IMR-90 (cell line): Measurements from ENCODE around the gene ABCA6. TPM values are rescaled to one million over a fixed set of nuclear protein-coding genes. Genes with fewer than 3 reads are reported as not detected.

Experiments
- ATAC-seq: fragments of 200-7000 bp; cut with Tn5 transposase; 2 replicates; pipeline ENCODE4 v1.9.1; 2020; ENCODE audit warnings: low read depth, mild to moderate bottlenecking, moderate library complexity
- BruUV-seq: library from RNA; stranded (reverse); fragments of 400-500 nt; replicated peaks from 2 replicates; lab custom pipeline; 2021; lab: Mats Ljungman, UMichigan
- CTCF ChIA-PET: fragments of 300-600 bp; formaldehyde crosslinking; extraction: SDS; loops from one replicate; lab custom pipeline; 2021; ENCODE audit warnings: antibody characterized with exemption; lab: Yijun Ruan, JAX
- POLR2A ChIA-PET: fragments of 300-600 bp; sonication (Branson Sonifier 250); formaldehyde crosslinking; loops from one replicate; lab custom pipeline; 2022; ENCODE audit warnings: antibody characterized with exemption; ENCODE audit not compliant: unreplicated experiment; lab: Charles Lee
- DNase-seq: peaks from one replicate; pipeline ENCODE4 v3.0.0; 2013
- H2AFZ ChIP-seq: replicated peaks from 2 replicates; pipeline ENCODE3; 2013; ENCODE audit warnings: low read length, mild to moderate bottlenecking; ENCODE audit not compliant: poor library complexity
- H2AK5ac ChIP-seq: 2 replicates; pipeline ENCODE4 v1.6.1; 2013; ENCODE audit warnings: low read depth, low read length, inconsistent platforms
- H2AK9ac ChIP-seq: replicated peaks from 2 replicates; pipeline ENCODE3; 2013; ENCODE audit warnings: mild to moderate bottlenecking, low read depth, low read length, moderate library complexity; ENCODE audit not compliant: poor library complexity
- H2BK120ac ChIP-seq: 2 replicates; pipeline ENCODE4 v1.6.1; 2013; ENCODE audit warnings: low read depth, low read length, inconsistent platforms
- H2BK15ac ChIP-seq: 3 replicates; pipeline ENCODE4 v1.6.1; 2013; ENCODE audit warnings: low read depth, low read length, inconsistent platforms
- H2BK20ac ChIP-seq: 2 replicates; pipeline ENCODE4 v1.6.1; 2013; ENCODE audit warnings: low read depth, mild to moderate bottlenecking, inconsistent platforms, low read length, moderate library complexity
- H2BK5ac ChIP-seq: 2 replicates; pipeline ENCODE4 v1.6.1; 2013; ENCODE audit warnings: mild to moderate bottlenecking, low read depth, low read length, inconsistent platforms; ENCODE audit not compliant: poor library complexity, severe bottlenecking
- H3K14ac ChIP-seq: replicated peaks from 2 replicates; pipeline ENCODE4 v1.6.1; 2013; ENCODE audit warnings: low read depth, low read length, inconsistent platforms
- H3K18ac ChIP-seq: 2 replicates; pipeline ENCODE4 v1.6.1; 2013; ENCODE audit warnings: low read depth, low read length, control low read depth
- H3K23ac ChIP-seq: 2 replicates; pipeline ENCODE4 v1.6.1; 2013; ENCODE audit warnings: low read depth, low read length, inconsistent platforms
- H3K27ac ChIP-seq: 2 replicates; pipeline ENCODE4 v1.5.1; 2013; ENCODE audit warnings: mild to moderate bottlenecking, control low read depth, low read length; ENCODE audit not compliant: insufficient read depth
- H3K27me3 ChIP-seq: 2 replicates; pipeline ENCODE4 v1.6.1; 2013; ENCODE audit warnings: low read length; ENCODE audit not compliant: control insufficient read depth, insufficient read depth
- H3K36me3 ChIP-seq: 2 replicates; pipeline ENCODE4 v1.6.1; 2013; ENCODE audit warnings: low read length, mixed read lengths; ENCODE audit not compliant: control insufficient read depth, insufficient read depth
- H3K4ac ChIP-seq: 2 replicates; pipeline ENCODE4 v1.6.1; 2013; ENCODE audit warnings: low read depth, low read length, inconsistent platforms
- H3K4me1 ChIP-seq: 2 replicates; pipeline ENCODE4 v1.6.1; 2013; ENCODE audit warnings: low read length, mixed read lengths; ENCODE audit not compliant: control insufficient read depth, insufficient read depth
- H3K4me2 ChIP-seq: 2 replicates; pipeline ENCODE4 v1.6.1; 2013; ENCODE audit warnings: low read depth, mild to moderate bottlenecking, control low read depth, low read length, moderate library complexity
- H3K4me3 ChIP-seq: 2 replicates; pipeline ENCODE4 v1.5.1; 2013; ENCODE audit warnings: low read depth, mild to moderate bottlenecking, control low read depth, low read length, moderate library complexity; ENCODE audit not compliant: insufficient read depth
- H3K56ac ChIP-seq: 2 replicates; pipeline ENCODE4 v1.6.1; 2013; ENCODE audit warnings: low read length, inconsistent platforms; ENCODE audit not compliant: insufficient read depth; ENCODE audit errors: extremely low read depth
- H3K79me1 ChIP-seq, 2 experiments: 2 replicates each; pipeline ENCODE4 v1.6.1; 2013; ENCODE audit warnings: low read length in 2 of 2, inconsistent platforms in 1 of 2, low read depth in 1 of 2
- H3K9ac ChIP-seq: 2 replicates; pipeline ENCODE4 v1.6.1; 2013; ENCODE audit warnings: low read depth, low read length, control low read depth
- H3K9me1 ChIP-seq: 2 replicates; pipeline ENCODE4 v1.6.1; 2013; ENCODE audit warnings: low read length, inconsistent platforms; ENCODE audit not compliant: insufficient read depth
- H3K9me3 ChIP-seq: 2 replicates; pipeline ENCODE4 v1.6.1; 2013; ENCODE audit warnings: low read length; ENCODE audit not compliant: control insufficient read depth, insufficient read depth
- H4K20me1 ChIP-seq: 2 replicates; pipeline ENCODE4 v1.6.1; 2013; ENCODE audit warnings: low read length, inconsistent platforms; ENCODE audit not compliant: insufficient read depth
- H4K5ac ChIP-seq: 2 replicates; pipeline ENCODE4 v1.6.1; 2013; ENCODE audit warnings: mild to moderate bottlenecking, low read depth, low read length, control low read depth
- H4K8ac ChIP-seq, 2 experiments: 2 replicates each; pipeline ENCODE4 v1.6.1; 2013; ENCODE audit warnings: low read depth in 2 of 2, low read length in 2 of 2, control low read depth in 1 of 2, inconsistent platforms in 1 of 2
- H4K91ac ChIP-seq: 2 replicates; pipeline ENCODE4 v1.6.1; 2013; ENCODE audit warnings: low read depth, low read length, inconsistent platforms; ENCODE audit not compliant: insufficient read depth
- MAFK ChIP-seq: IDR thresholded peaks from 2 replicates; pipeline ENCODE4 v1.6.1; 2012; ENCODE audit warnings: low read depth, low read length, improper control_type of control experiment
- POLR2A ChIP-seq: IDR thresholded peaks from 2 replicates; pipeline ENCODE4 v1.6.1; 2012; ENCODE audit warnings: mild to moderate bottlenecking, low read depth, low read length
- RCOR1 ChIP-seq: IDR thresholded peaks from 2 replicates; pipeline ENCODE4 v1.6.1; 2012; ENCODE audit warnings: mild to moderate bottlenecking, low read length, improper control_type of control experiment; ENCODE audit not compliant: insufficient replicate concordance
- WGBS, 2 experiments: methylation state at CpG; one replicate each; pipeline versions ENCODE4 v1.1.5 to v1.1.7; 2013; ENCODE audit warnings: missing lambda C conversion rate in 2 of 2; ENCODE audit not compliant: insufficient read length in 1 of 2; ENCODE audit errors: extremely low coverage in 2 of 2; 5-methylcytosine and 5-hydroxymethylcytosine counted together
- dilution Hi-C: fragments of 300-500 bp; cut with HindIII; formaldehyde crosslinking; loops from one replicate; pipeline ENCODE4 v1.14.3; 2018; ENCODE audit warnings: low sequenced_read_pairs; ENCODE audit not compliant: unreplicated experiment
- in situ Hi-C: fragments of 300-500 bp; cut with MboI; formaldehyde crosslinking; loops from 3 replicates; pipeline ENCODE4 v1.14.3; 2019; ENCODE audit warnings: low sequenced_read_pairs, inconsistent platforms, mixed read lengths
- intact Hi-C: fragments of 100-400 bp; cut with micrococcal nuclease; formaldehyde crosslinking; loops from 2 replicates; pipeline ENCODE4 v1.10.0; 2022
- polyA plus RNA-seq, 3 experiments: library from polyadenylated mRNA; depleted of rRNA; stranded (reverse); fragments of >200 nt; gene quantifications; 2 replicates each; pipeline ENCODE4 v1.2.3, GENCODE V29; 2012; ENCODE audit warnings: low replicate concordance in 1 of 3
- total RNA-seq: library from RNA; depleted of rRNA; stranded (reverse); fragments of >200 nt; gene quantifications from 2 replicates; pipeline ENCODE4 v1.2.3, GENCODE V29; 2012

ABCA6 gene
- total and polyA plus RNA-seq, 2 of the 4 experiments (the other 2 are of a cell fraction): under 0.01 TPM; not detected in 1

DNA sequence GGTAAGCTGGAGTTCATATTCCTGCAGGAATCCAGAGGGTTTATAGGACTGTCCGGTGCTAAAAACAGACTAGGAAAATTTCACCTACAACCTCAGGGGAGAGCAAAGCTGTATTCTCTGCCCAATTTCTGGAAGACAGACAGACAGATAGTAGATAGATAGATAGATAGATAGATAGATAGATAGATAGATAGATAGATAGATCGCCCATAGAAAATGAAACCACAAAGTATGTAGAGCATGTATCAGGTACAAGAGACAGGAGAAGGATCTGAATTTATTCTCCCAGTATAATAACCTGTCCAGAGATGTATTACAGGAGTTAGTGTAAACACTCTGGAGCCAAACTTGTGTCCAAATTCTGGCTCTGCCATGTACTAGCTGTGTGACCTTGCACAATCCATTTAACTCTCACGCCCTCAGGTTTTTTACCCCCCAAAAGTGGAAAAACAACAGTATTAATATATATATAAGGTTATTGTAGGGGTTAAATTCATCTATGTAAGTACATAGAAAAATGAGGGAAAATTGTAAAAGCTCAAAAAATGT lies 2.1 kb upstream of the ABCA6 start:
- H2AFZ ChIP-seq: no peak overlapping the region
- no peak overlapping the region for H3K4me3 ChIP-seq
- no peak overlapping the region for H3K4me2 ChIP-seq
- no peak overlapping the region for H2BK15ac ChIP-seq
- intact Hi-C loops: no loop called here
- no peaks in the 10 kb centered on the region for H3K36me3 ChIP-seq
- no CpG with 5 or more reads among the region's 3 CpGs for WGBS, 2 experiments
- H3K9me1 ChIP-seq: no peaks in the 10 kb centered on the region
- no peak overlapping the region for H4K5ac ChIP-seq
- H3K18ac ChIP-seq: no peak overlapping the region
- no peak overlapping the region for H2BK120ac ChIP-seq
- H2BK5ac ChIP-seq: no peak overlapping the region
- no peak overlapping the region for H4K91ac ChIP-seq
- no peak overlapping the region for H4K8ac ChIP-seq
- CTCF ChIA-PET: no interaction called here
- H3K14ac ChIP-seq: no peak overlapping the region
- no peak overlapping the region for H3K4ac ChIP-seq
- no peak overlapping the region for H3K27ac ChIP-seq
- H3K27me3 ChIP-seq: no peaks in the 10 kb centered on the region
- H3K79me1 ChIP-seq: no peaks in the 10 kb centered on the region
- no peak for ATAC-seq
- H3K9ac ChIP-seq: no peak overlapping the region
- no TSS peak for BruUV-seq
- H2AK9ac ChIP-seq: no peak overlapping the region
- no peaks in the 10 kb centered on the region for H4K20me1 ChIP-seq
- H3K9me3 ChIP-seq: no peaks in the 10 kb centered on the region
- in situ Hi-C loops: no loop called here
- no peak overlapping the region for H2BK20ac ChIP-seq
- no peak for TF ChIP-seq POLR2A
- no peak for TF ChIP-seq RCOR1
- no peak for TF ChIP-seq MAFK
- DNase-seq: no peak
- dilution Hi-C loops: no loop called here
- no peak overlapping the region for H3K23ac ChIP-seq
- POLR2A ChIA-PET: no interaction called here
- peaks cover 5% of the 10 kb centered on the region; the same call in 1 of the 2 replicates for H3K4me1 ChIP-seq
- no peak overlapping the region for H2AK5ac ChIP-seq
- H3K56ac ChIP-seq: no peak overlapping the region
